Measurements from ENCODE around the gene TOM1. TPM values are rescaled to one million over a fixed set of nuclear protein-coding genes. Genes with fewer than 3 reads are reported as not detected.

Gene TOM1
- total RNA-seq, 5 donors from 2014 or later (not counting 1 experiment from before 2014, with no cell fraction given): 55.9 to 152 (median 68.3) TPM

GRCh38 chr22:35314161-35314942 lies 14.7 kb downstream of the TOM1 start:
- Mint-ChIP-seq H3K4me1 (peaks cover 51 to 67% (median 61%) of the 10 kb centered on the region in 3 donors), H3K27me3 (no peaks in the 10 kb centered on the region), H3K9me3 (no peaks in the 10 kb centered on the region), H3K27ac (peak overlapping the region in 1 of 2 donors; percentile 57), H3K36me3 (peaks cover 7% of the 10 kb centered on the region), H3K4me3 (peak overlapping the region in 1 of 3 donors; percentile 9)
- Histone ChIP-seq H3K4me1 (ENCODE audit: control insufficient read depth in 1 of 2, extremely low read depth in 1 of 2, insufficient read depth in 2 of 2, low read length in 2 of 2) (peaks cover 6 to 67% of the 10 kb centered on the region in 2 experiments), H3K27me3 (replicated peaks in 1 of 2; ENCODE audit: control insufficient read depth in 2 of 2, extremely low read depth in 1 of 2, insufficient read depth in 2 of 2, low read length in 1 of 2) (no peaks in the 10 kb centered on the region), H3K4me3 (ENCODE audit: control insufficient read depth in 1 of 2, extremely low read depth in 1 of 2, low read length in 1 of 2) (no peak overlapping the region), H3K27ac (ENCODE audit: low read length) (no peak overlapping the region), H3K9me3 (no peaks in the 10 kb centered on the region), H3K36me3 (ENCODE audit: control insufficient read depth in 2 of 2, extremely low read depth in 1 of 2, insufficient read depth in 1 of 2, low read length in 1 of 2) (peaks cover 4 to 20% of the 10 kb centered on the region in 2 donors)
- ChIA-PET POLR2A (interaction anchor here in 1 of 2 donors (1.1 kb wide), 1 partner anchor 15 kb away, joined by 3 read pairs; the partner anchor contains the start of gene TOM1), CTCF (no interaction called here)
- DNase-seq (peak in 1 of 35 experiments; percentile 20), ATAC-seq (replicated peaks in 1 of 4) (peak in 1 of 4 experiments; percentile 19)
- 62% methylated on average over 12 of the region's 16 CpGs for WGBS (ENCODE audit: insufficient coverage)

DNA sequence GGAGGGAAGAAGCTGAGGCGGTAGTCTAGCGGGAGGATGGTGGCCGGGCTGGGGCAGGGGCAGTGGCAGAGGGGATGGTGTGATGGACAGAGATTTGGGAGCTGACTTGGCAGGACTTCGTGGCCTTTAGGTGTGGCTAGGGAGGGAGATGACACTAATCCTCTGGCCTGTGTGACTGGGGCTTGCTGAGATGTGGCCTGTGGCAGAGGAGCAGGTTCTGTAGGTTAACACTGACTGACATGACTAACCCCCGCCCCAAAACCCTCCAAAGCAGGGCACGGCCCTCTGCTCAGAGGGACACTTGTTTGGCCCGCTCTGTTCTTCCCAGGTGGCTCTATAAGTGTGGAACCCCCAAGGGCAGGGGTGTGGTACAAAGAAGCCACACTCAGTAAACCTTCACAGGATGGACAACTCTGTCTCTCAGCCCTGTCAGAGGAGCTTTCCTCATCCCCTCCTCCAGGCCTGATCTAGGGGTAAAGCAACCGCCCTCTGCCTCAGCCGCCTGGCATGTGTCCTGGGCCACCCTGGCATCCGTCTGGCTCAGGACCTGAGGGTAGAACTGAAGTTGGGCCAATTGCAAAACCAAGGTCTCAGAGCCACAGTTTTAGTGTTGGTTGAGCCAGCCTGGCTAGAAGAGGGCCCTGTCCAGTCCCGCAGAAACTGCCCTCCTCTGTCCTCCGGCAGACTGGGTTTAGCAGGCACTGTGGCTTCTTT lies 15.6 kb downstream of the TOM1 start:
- Histone ChIP-seq H3K27me3 (replicated peaks in 1 of 2; ENCODE audit: control insufficient read depth in 2 of 2, extremely low read depth in 1 of 2, insufficient read depth in 2 of 2, low read length in 1 of 2) (no peaks in the 10 kb centered on the region), H3K27ac (ENCODE audit: low read length) (peak overlapping the region; percentile 4), H3K4me3 (ENCODE audit: control insufficient read depth in 1 of 2, extremely low read depth in 1 of 2, low read length in 1 of 2) (no peak overlapping the region), H3K4me1 (ENCODE audit: control insufficient read depth in 1 of 2, extremely low read depth in 1 of 2, insufficient read depth in 2 of 2, low read length in 2 of 2) (peaks cover 6 to 59% of the 10 kb centered on the region in 2 experiments), H3K9me3 (no peaks in the 10 kb centered on the region), H3K36me3 (ENCODE audit: control insufficient read depth in 2 of 2, extremely low read depth in 1 of 2, insufficient read depth in 1 of 2, low read length in 1 of 2) (peaks cover 4 to 28% of the 10 kb centered on the region in 2 donors)
- ATAC-seq (replicated peaks in 1 of 4) (no peak), DNase-seq (peak in 1 of 35 experiments; percentile 17)
- H3K4me3 Mint-ChIP-seq: no peak overlapping the region
- H3K4me1 Mint-ChIP-seq: peaks cover 41 to 57% (median 51%) of the 10 kb centered on the region in 3 donors
- CTCF ChIA-PET: no interaction called here
- H3K36me3 Mint-ChIP-seq: peaks cover 7% of the 10 kb centered on the region
- H3K9me3 Mint-ChIP-seq: no peaks in the 10 kb centered on the region
- no peaks in the 10 kb centered on the region for H3K27me3 Mint-ChIP-seq
- POLR2A ChIA-PET: no interaction called here
- H3K27ac Mint-ChIP-seq: peak overlapping the region in 1 of 2 donors; percentile 57
- WGBS (ENCODE audit: insufficient coverage): 96% methylated on average over 9 of the region's 12 CpGs

DNA sequence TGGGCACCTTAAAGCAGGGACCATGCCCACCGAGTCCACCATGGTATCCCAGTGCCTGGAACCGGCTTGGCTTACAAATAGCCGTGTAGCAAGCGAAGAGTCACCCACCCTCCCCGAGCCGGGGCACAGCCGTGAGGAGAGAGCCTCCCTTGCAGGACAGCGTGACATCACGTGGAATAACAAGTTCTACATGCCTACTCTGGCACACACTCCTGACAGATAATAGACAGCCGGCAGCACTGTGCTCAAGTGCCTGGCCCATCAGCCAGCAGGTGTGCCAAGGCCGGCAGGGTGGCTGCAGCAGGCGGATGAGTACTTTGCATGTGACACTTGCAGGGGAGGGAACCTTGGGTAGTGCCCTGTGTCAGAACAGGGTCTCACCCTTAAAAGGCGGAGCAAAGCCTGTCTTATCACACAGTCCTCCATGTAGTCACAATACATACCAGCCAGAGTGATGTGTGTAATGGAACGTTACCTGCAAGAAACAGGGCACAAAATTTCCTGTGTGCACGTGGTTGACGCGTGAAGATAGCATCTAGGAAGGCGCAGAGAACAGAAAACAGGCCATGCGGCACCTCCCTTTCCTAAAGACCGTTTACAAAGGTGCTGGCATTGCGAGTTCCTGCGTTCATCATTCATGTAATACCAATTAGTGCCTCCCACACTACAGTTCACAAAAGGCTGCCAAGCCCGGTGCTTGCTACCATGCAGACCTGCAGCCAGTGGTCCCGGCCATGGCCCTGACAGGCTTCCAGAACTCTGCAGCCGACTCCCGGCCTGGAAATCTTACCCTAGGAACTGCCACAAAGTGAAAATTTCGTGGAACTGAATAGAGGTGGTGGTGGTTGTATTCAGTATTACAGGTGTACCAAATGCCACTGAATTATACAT lies 16.4 kb downstream of the TOM1 start:
- no peak overlapping the region for H3K4me3 Mint-ChIP-seq
- no peaks in the 10 kb centered on the region for H3K27me3 Mint-ChIP-seq
- H3K4me1 ChIP-seq (ENCODE audit: control insufficient read depth in 1 of 2, extremely low read depth in 1 of 2, insufficient read depth in 2 of 2, low read length in 2 of 2): peaks cover 4 to 51% of the 10 kb centered on the region in 2 experiments
- H3K9me3 ChIP-seq: no peaks in the 10 kb centered on the region
- H3K4me3 ChIP-seq (ENCODE audit: control insufficient read depth in 1 of 2, extremely low read depth in 1 of 2, low read length in 1 of 2): no peak overlapping the region
- H3K27ac ChIP-seq (ENCODE audit: low read length): no peak overlapping the region
- ChIA-PET CTCF (no interaction called here), POLR2A (no interaction called here)
- peak overlapping the region in 1 of 2 donors; percentile 46 for H3K27ac Mint-ChIP-seq
- DNase-seq (peak in 1 of 35 experiments; percentile 17), ATAC-seq (replicated peaks in 1 of 4) (peak; percentile 40 to 60 (median 52))
- peaks cover 33 to 49% (median 43%) of the 10 kb centered on the region in 3 donors for H3K4me1 Mint-ChIP-seq
- no peaks in the 10 kb centered on the region for H3K9me3 Mint-ChIP-seq
- 79% methylated on average over 18 of the region's 27 CpGs for WGBS (ENCODE audit: insufficient coverage)
- peaks cover 4 to 32% of the 10 kb centered on the region in 2 donors for H3K36me3 ChIP-seq (ENCODE audit: control insufficient read depth in 2 of 2, extremely low read depth in 1 of 2, insufficient read depth in 1 of 2, low read length in 1 of 2)
- H3K36me3 Mint-ChIP-seq: peaks cover 10% of the 10 kb centered on the region
- H3K27me3 ChIP-seq (replicated peaks in 1 of 2; ENCODE audit: control insufficient read depth in 2 of 2, extremely low read depth in 1 of 2, insufficient read depth in 2 of 2, low read length in 1 of 2): no peaks in the 10 kb centered on the region

- no peak overlapping the region for H3K4me3 Mint-ChIP-seq
- CTCF ChIA-PET: no interaction called here
- DNase-seq (no peak), ATAC-seq (replicated peaks in 1 of 4) (no peak)
- no peaks in the 10 kb centered on the region for H3K9me3 ChIP-seq
- no peaks in the 10 kb centered on the region for H3K9me3 Mint-ChIP-seq
- H3K27me3 ChIP-seq (replicated peaks in 1 of 2; ENCODE audit: control insufficient read depth in 2 of 2, extremely low read depth in 1 of 2, insufficient read depth in 2 of 2, low read length in 1 of 2): no peaks in the 10 kb centered on the region
- no peak overlapping the region for H3K4me3 ChIP-seq (ENCODE audit: control insufficient read depth in 1 of 2, extremely low read depth in 1 of 2, low read length in 1 of 2)
- 90% methylated on average over 3 of the region's 7 CpGs for WGBS (ENCODE audit: insufficient coverage)
- no peaks in the 10 kb centered on the region for H3K27me3 Mint-ChIP-seq
- H3K4me1 ChIP-seq (ENCODE audit: control insufficient read depth in 1 of 2, extremely low read depth in 1 of 2, insufficient read depth in 2 of 2, low read length in 2 of 2): peaks cover 4 to 44% of the 10 kb centered on the region in 2 experiments
- peaks cover 11% of the 10 kb centered on the region for H3K36me3 Mint-ChIP-seq
- H3K36me3 ChIP-seq (ENCODE audit: control insufficient read depth in 2 of 2, extremely low read depth in 1 of 2, insufficient read depth in 1 of 2, low read length in 1 of 2): peaks cover 4 to 32% of the 10 kb centered on the region in 2 donors
- peaks cover 27 to 43% (median 37%) of the 10 kb centered on the region in 3 donors for H3K4me1 Mint-ChIP-seq
- no peak overlapping the region for H3K27ac Mint-ChIP-seq
- POLR2A ChIA-PET: no interaction called here
- no peak overlapping the region for H3K27ac ChIP-seq (ENCODE audit: low read length)
Measured at GRCh38 chr22:35316751-35317150, 17.1 kb downstream of the TOM1 start.

GRCh38 chr22:35317680-35318290 lies 18.1 kb downstream of the TOM1 start:
- Mint-ChIP-seq H3K27me3 (no peaks in the 10 kb centered on the region), H3K9me3 (no peaks in the 10 kb centered on the region), H3K4me1 (peaks cover 20 to 35% (median 30%) of the 10 kb centered on the region in 3 donors), H3K27ac (no peak overlapping the region), H3K4me3 (no peak overlapping the region), H3K36me3 (peaks cover 19% of the 10 kb centered on the region)
- peaks cover 4 to 35% of the 10 kb centered on the region in 2 experiments for H3K4me1 ChIP-seq (ENCODE audit: control insufficient read depth in 1 of 2, extremely low read depth in 1 of 2, insufficient read depth in 2 of 2, low read length in 2 of 2)
- H3K27ac ChIP-seq (ENCODE audit: low read length): no peak overlapping the region
- POLR2A ChIA-PET: no interaction called here
- no peaks in the 10 kb centered on the region for H3K9me3 ChIP-seq
- DNase-seq: no peak
- CTCF ChIA-PET: no interaction called here
- H3K4me3 ChIP-seq (ENCODE audit: control insufficient read depth in 1 of 2, extremely low read depth in 1 of 2, low read length in 1 of 2): no peak overlapping the region
- H3K36me3 ChIP-seq (ENCODE audit: control insufficient read depth in 2 of 2, extremely low read depth in 1 of 2, insufficient read depth in 1 of 2, low read length in 1 of 2): peaks cover 4 to 40% of the 10 kb centered on the region in 2 donors
- no peak for ATAC-seq (replicated peaks in 1 of 4)
- no peaks in the 10 kb centered on the region for H3K27me3 ChIP-seq (replicated peaks in 1 of 2; ENCODE audit: control insufficient read depth in 2 of 2, extremely low read depth in 1 of 2, insufficient read depth in 2 of 2, low read length in 1 of 2)
- WGBS (ENCODE audit: insufficient coverage): 84% methylated on average over 12 of the region's 12 CpGs

Measured in T-cell (primary cell).